CD4-positive, alpha-beta T cell treated with Interleukin-1 beta for 1 hour (primary cell): ENCODE data around the gene C2orf15.
"Not testable (repeated sequence)": the region's sequence is repeated elsewhere in the genome, so short reads cannot be mapped to it uniquely, and the experiment has no call there.

Source experiments
- DNase-seq, 2 donors: peaks; one replicate each; pipeline ENCODE4 v3.0.0-alpha.2; 2020 to 2022

The C2orf15 gene, protein sequence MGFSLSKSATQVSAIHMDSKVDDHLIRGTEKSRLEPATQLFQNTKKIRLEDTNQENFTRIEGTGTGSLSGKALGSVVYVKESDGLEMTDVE

GRCh38 chr2:99141110-99142108 lies at the start of gene C2orf15:
Gene C2orf15 (plus strand): TSS chr2:99141707. CDS start chr2:99150559, 8,852 bp downstream.
- peak; percentile 97 to 98 for DNase-seq

DNA sequence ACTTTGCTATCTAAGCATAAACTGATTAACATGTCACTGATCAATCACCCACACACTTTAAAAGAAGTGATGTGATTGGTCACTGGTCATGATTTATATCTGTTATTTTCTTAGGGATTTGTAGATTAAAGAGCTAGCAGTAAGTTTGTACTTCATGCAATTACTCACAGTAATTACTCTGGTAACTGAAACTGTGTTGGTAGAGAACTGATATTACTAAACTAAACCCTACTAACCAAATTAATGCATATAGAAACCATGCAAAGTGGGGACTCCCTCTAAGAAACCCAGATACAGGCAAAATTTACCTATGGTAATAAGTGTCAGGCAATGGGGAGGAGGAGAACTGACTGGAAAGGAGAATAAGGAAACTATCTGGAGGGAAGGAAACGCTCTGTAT lies 44.8 kb upstream of the C2orf15 start:
- DNase-seq, result no peak

DNA sequence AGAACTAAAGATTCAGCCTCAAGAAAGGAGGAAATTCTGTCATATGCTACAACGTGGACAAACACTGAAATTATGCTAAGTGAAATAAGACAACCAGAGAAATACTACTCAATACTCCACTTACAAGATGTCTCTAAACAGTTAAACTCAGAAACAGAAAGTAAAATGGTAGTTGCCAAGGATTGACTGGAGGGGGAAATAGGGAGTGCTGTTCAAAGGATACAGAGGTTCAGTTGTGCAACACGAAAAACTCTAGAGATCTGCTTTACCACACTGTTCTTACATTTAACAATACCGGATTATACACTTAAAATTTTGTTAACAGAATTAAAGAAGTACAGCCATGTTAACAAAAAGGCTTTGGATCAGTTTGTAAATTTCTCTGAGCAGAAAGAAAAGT lies 39.8 kb upstream of the C2orf15 start:
- DNase-seq, result no peak

- no peak for DNase-seq
Observed at GRCh38 chr2:99104006-99104405, 37.5 kb upstream of the C2orf15 start.

DNA sequence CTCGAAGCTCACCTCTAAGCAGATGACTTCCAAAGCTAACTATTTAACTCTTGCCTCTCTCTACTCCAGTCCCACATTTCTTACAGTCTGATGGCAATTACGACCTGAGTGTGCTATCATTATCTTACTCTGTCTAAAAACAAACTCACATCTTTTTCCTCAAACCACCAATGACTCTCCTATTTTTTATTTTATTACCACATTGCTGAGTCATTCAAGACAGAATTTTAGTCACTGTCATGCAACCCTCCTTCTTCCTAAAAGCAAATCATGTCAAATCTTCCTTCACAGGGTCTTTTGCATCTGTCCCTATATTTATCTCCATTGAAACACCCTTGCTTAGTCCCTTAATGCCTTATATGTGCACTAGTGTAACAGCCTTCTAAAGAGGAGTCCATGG lies 34.6 kb upstream of the C2orf15 start:
- DNase-seq, result no peak

GRCh38 chr2:99111236-99111635 lies 30.3 kb upstream of the C2orf15 start:
- no peak for DNase-seq

DNA sequence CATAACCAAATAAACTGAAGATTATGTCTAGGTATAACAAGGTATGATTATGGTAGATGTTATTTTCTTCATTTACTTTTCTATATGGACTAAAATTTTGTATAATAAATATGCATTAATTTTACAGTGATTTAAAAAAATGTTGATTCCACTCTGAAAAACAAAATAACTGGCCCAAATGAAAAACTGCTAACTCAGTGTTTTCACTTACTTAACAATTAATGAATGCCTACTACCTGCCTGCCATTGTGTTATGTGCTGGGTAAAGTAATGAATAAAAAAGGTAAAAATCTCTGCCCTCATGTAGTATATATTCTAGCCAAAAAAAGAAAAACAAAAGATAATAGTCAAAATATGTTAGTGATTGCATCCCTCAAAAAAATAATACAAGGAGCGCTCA lies 29.6 kb upstream of the C2orf15 start:
- no peak for DNase-seq

GRCh38 chr2:99112617-99113016 lies 28.9 kb upstream of the C2orf15 start:
- DNase-seq, result no peak

- DNase-seq, result no peak
Observed at GRCh38 chr2:99127981-99128380, 13.5 kb upstream of the C2orf15 start.

GRCh38 chr2:99135044-99135556 lies 6.4 kb upstream of the C2orf15 start:
- not testable (repeated sequence) for DNase-seq

DNA sequence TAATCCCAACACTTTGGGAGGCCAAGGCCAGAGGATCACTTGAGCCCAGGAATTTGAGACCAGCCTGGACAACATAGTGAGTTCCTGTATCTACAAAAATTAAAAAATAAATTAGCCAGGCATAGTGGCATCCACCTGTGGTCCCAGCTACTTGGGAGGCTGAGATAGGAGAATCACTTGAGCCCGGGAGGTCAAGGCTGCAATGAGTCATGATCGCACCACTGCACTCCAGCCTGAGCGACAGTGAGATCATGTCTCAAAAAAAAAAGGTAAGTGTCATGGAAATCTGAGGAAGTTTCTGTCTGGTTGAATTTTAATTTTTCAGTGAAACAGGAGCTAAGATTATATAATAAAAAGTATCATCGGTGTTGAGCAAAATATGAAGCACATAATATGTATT lies 2.5 kb upstream of the C2orf15 start:
- DNase-seq, result no peak

DNA sequence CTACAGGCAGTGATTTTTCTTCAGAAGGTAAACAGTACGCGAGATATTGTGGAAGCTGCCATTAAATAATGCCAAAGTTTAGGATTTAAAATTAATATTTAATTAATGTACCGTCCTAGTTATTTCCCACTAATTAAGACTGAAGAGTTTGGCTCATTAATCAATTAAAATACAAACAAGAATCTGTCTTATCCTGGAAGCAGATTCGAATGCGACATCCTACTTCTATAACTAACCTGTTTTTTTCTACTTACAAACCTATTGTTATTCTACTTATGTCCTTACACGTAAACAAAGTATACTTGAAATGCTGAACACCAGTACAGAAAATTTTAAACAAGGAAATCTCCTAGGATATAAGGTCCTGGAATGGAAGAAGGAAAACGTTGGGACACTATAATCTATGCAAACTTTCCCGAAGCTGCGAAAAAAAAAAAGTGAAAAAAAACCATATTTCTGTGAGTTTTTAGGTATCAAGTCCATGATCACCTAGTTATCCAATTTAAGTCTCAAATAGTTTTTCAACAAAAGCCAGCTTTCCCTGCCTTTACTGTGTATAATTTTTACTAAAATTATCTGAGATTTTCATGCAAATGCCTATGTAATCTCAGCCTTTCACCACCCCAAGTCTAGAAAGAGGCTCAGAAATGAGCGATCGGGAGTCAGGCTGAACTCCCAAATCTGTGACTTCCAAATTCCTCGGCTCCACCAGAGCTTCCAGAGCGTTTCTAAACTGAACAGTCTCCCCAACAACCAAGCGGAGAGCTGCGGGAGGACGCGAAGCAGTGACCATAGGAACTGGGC lies 1.2 kb upstream of the C2orf15 start:
- no peak for DNase-seq

DNA sequence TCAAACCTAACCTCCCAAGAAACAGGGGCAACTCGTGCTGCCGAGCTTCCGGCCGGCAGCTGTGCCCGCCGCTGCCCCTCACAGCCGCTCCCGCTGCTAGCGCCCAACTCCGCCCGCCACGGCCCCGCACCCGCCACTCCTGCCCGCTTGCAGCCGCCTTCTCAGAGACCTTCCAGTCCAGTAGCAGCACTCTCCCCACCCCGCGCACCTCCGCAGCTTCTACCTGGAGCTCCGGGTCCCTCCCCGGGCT lies 722 bp upstream of the C2orf15 start:
- no peak for DNase-seq

DNA sequence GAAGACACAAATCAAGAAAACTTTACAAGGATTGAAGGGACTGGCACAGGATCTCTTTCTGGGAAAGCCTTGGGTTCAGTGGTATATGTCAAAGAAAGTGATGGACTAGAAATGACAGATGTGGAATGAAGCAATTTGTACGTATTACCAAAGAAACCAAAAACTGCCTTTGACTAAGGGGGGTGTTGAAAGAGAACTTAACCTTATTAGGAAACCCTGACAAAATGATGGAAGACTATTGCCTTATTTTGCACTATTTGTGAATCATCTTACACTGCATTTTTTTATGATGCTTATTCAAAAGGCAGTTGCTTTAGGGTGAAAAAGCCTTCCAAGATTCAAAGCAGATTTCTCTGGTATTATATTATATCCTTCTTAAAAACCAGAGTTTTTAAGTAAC lies 9.2 kb downstream of the C2orf15 start:
- DNase-seq, result no peak

GRCh38 chr2:99152199-99152895 lies 10.8 kb downstream of the C2orf15 start:
- DNase-seq, result no peak

DNA sequence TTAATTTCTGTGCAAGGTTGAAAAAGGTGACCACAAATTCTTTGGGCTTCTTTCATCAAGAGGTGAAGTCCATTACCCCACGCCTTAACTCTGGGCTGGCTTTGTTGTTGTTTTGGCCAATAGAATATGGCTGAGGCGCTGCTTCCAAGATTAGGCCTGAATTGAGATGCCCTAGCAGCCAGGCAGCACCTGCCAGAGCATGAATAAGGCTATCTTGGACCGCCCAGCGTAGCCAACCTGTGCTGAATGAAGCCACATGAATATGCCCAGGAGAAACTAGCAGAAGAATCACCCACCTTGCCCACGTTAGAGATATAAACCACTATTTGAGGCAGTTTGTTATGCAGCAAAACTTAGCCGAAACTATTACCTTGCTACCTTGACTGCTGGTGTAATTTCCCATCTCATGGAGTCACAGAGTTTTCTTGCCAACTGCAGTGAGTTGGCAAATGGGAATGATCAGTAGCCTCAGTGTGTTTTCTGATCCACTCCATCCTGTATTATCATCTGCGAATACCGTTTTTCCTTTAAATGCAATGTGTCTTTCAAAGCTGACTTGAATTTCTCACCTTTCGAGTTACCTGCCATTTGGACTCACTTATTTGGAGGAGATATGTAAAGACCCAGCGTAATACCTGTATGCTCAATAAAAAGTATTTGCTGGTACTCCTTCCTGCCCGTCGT lies 12.6 kb downstream of the C2orf15 start:
- no peak for DNase-seq

- DNase-seq, result peak; percentile 90 to 91
Observed at GRCh38 chr2:99154643-99155536, 13.4 kb downstream of the C2orf15 start, which contains the start of the genes LIPT1 and TSGA10. Gene LIPT1 (plus strand): TSS chr2:99154967. CDS start chr2:99161958, 6,991 bp downstream. Gene TSGA10 (minus strand): TSS chr2:99154942. CDS start chr2:99109439, 45,503 bp downstream.

- no peak for DNase-seq
Observed at GRCh38 chr2:99156891-99157290, 15.4 kb downstream of the C2orf15 start.

DNA sequence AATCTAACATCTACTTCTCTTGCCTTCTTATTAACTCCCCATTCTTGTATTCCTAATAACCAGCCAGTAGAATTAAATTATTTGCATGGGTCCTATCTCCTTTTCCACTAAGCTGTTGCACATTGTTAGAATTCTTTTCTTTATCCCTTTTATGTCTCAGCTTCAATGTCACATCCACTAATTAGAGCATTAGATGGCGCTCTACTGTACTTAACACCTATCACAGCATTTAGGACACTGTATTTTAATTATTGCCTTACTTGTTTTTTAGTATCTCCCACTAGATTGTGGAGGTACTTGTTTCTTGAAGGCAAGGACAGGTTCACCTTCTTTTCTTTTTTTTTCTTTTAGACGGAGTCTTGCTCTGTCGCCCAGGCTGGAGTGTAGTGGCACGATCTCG lies 17.1 kb downstream of the C2orf15 start:
- DNase-seq, result no peak

- no peak for DNase-seq
Observed at GRCh38 chr2:99159594-99159993, 18.1 kb downstream of the C2orf15 start.

GRCh38 chr2:99166218-99166617 lies 24.7 kb downstream of the C2orf15 start:
- DNase-seq, result no peak
